GM18858 (cell line): Measurements from ENCODE around the gene ATG4B.

Experiments
- ATAC-seq: cut with Tn5 transposase; IDR thresholded peaks from one replicate; pipeline ENCODE4 v1.9.1; 2021; ENCODE audit not compliant: unreplicated experiment

Gene ATG4B

GRCh38 chr2:241637795-241638660, 535 bp downstream of the ATG4B start:
- peak; percentile 3 for ATAC-seq

- no peak for ATAC-seq
Measured at GRCh38 chr2:241638940-241639339, 1.4 kb downstream of the ATG4B start.

DNA sequence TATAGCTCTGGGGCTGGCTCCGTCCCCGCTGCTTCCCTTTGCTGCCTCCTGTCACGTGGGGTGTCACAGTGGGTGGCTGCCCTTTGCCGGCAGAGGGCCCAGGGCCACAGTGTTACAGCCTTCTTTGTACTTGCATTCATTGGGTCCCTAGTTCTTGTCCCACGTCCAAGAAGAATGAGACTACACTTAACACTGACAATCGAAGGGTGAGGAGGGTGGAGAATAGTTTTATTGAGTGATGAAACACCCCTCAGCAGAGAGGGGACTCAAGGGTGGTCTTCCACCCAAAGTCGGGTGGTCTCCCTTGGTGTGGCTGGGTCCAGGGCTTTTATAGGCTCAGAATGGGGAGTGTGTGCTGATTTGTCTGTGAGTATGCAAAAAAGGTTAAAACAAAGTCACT, 1.9 kb downstream of the ATG4B start:
- no peak for ATAC-seq

DNA sequence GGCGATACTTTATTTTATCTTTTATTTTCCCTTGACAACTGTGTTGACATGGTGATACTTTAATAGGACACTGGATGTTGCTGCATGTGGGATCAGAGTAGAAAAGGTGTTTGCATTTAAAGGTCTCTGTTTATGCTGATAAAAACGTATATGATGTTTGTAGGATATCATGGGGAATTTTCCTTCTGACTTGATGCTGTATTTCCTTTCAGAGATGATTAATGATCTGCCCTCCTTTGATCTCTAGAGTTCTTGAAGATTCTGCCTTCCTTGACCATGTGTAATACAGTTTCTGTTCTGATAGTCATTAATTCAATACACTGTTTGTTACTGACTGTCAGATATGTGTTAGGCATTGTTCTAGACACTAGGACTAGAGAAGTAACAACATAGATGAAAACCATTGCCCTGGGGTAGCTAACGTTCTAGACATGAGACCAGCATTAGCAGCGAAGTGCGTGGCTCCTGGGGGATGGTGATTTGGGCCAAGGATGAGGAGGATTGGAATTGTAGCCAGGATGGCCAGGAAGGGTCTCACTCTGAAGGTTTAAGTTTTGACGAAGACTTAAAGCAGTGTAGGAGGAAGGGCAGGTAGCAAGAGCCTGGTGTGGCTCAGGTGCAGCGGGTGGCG, 2.8 kb downstream of the ATG4B start:
- ATAC-seq: no peak

DNA sequence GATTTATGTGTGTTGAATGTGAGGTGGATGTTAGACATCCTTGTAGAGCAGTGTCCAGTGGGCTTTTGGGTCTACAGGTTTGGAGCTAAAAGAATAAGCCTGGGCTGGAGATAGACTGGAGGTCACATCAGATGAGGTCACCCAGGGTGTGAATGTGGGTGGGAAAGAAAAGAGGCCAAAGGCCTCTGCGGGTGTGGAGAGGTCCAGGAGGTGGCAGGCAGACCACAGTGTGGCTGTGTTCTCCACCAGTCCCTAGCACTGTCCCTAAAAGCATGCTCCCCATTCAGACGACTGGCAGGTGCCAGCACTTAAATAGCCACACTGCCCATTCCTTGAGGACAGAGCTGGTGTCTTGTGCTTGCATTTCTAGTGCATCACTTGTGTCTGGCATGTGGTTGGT, 4.1 kb downstream of the ATG4B start:
- no peak for ATAC-seq

- no peak for ATAC-seq
Measured at GRCh38 chr2:241645056-241645914, 7.8 kb downstream of the ATG4B start.

- ATAC-seq: no peak
Measured at GRCh38 chr2:241645915-241646645, 8.6 kb downstream of the ATG4B start.

- no peak for ATAC-seq
Measured at GRCh38 chr2:241648453-241648852, 11.0 kb downstream of the ATG4B start.

DNA sequence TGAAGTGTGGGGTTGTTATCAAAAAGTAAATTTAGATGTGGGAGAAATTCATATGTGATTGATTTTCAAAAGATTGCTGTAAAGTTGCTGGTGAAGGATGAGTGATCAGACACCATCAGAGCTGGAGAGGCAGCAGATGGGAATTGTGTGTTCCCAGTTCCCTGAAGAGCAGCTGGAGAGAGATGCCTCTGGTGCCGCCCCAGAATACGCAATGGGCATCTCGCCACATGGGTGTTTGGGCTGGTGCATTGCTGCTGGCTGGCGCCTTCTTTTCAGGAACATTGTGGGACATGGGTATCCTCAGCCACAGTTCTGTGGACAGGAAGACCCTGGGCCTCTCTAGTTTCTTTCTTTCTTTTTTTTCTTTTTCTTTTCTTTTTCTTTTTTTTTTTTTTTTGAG, 11.9 kb downstream of the ATG4B start:
- ATAC-seq: no peak

DNA sequence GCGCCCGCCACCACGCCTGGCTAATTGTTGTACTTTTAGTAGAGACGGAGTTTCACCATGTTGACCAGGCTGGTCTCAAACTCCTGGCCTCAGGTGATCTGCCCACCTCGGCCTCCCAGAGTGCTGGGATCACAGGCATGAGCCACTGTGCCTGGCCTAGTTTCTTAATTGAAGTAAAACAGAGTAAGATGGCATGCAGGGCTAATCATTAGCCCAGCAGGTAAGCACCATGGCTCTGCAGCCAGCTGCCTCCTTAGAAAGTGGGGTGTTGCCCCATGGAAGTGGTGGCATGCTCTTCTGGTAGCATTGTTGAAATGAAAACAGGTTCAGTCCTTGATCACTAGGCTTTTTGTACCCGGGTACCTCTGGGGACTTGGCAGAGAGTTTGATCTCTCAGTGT, 12.4 kb downstream of the ATG4B start:
- no peak for ATAC-seq

DNA sequence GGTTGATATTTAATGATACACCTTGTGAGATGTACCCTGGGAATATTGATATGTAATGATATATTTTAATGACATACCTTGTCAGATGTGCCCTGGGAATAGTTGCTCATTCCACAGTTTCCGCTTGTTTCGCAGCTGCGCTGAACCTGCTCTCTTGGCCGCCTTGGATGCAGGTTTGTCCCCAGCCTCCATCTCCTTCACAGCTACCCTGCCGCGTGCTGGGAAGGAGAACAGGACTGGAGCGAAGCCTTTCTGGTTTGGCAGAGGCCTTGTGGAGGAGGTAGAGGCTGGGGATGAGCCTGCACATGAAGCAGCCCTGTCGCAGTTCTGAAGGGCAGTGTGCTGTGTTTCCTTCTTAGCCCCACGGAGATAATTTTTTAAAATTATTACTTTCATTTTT, 14.6 kb downstream of the ATG4B start:
- ATAC-seq: no peak

GRCh38 chr2:241652722-241653121, 15.2 kb downstream of the ATG4B start:
- ATAC-seq: no peak

GRCh38 chr2:241653210-241653750, 15.8 kb downstream of the ATG4B start:
- no peak for ATAC-seq

DNA sequence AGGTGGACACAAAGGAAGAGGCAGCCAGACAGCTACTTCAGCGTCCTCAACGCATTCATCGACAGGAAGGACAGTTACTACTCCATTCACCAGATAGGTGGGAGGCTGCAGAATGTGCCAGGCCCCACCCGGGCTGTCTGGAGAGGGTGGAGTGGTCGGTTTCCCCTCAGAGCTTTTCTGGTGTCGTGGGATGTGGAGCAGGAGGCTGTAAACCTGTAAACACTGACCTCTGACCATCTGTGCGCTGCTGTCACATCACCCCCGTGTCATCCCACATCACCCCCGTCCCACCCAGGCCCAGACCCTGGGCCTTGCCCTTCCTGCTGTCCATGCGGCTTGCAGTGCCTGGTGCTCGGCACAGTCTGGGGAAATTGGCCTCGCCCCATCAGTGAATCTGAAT, 17.1 kb downstream of the ATG4B start:
- ATAC-seq: no peak

GRCh38 chr2:241655516-241656189, 18.2 kb downstream of the ATG4B start:
- no peak for ATAC-seq

- no peak for ATAC-seq
Measured at GRCh38 chr2:241656190-241656741, 18.8 kb downstream of the ATG4B start.

GRCh38 chr2:241657786-241658254, 20.3 kb downstream of the ATG4B start:
- no peak for ATAC-seq

DNA sequence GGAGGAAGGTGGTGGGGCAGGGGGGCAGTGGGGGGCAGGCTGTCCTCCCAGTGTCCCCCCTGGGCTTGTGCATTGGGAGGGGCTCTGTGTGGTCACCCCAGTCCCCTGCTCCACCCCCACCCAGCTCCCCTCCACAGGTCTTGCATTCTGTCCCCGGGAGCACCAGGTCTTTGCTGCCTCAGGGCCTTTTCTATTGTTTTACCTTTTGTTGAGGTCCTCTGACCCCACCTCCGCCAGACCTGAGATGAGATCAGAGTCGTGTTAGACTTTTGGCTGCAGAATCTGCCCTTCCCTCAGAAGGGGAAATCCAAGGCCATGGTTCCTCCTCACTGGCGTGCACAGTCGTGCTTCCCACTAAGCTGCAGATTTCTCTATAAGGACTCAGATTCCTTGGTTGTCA, 20.8 kb downstream of the ATG4B start:
- ATAC-seq: no peak

DNA sequence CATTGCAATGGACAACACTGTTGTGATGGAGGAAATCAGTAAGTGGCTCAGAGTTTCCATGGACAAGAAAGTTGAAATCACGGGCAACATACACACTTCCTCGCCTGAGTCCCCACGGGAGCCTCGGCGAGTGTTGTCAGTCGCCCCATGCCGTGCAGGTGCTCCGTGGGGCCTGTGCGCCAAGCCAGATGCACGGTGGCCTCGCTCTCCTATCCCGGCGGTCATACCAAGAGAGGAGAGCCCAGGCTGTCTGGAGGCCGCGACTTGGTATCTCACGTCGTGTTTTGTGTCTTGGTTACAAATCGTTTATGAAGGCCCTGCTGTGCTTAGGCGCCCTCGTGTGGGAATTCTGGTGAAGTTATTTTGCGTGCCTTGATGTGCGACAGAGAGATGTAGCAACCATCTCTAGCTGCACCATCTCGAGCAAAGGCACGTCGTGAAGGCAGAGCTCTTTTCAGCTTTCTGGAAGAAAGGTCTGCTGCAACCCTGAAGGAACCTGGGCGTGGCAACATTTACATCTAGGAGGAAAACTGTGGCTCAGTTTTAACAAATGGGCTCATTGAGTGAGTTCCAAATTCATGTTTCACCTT, 21.8 kb downstream of the ATG4B start:
- no peak for ATAC-seq
